HL-60 (cell line): ENCODE measurements around the gene IL17RA.
A peak's percentile ranks its signal among the peaks of the same experiment; 100 is the strongest.

Experiments
- DNase-seq, 2 experiments: peaks; one replicate each; pipeline ENCODE4 v3.0.0-alpha.2; 2010 to 2020; ENCODE audit warnings: low read depth in 1 of 2, low spot score in 1 of 2
- H3K27ac ChIP-seq: fragments of 250-450 bp; sonication (Bioruptor Pico); replicated peaks from 2 replicates; pipeline ENCODE4 v1.5.1; 2020; ENCODE audit warnings: mild to moderate bottlenecking, moderate library complexity
- H3K27me3 ChIP-seq: fragments of 250-450 bp; sonication (Bioruptor Pico); 2 replicates; pipeline ENCODE4 v1.5.1; 2021; ENCODE audit warnings: mild to moderate bottlenecking, moderate library complexity; ENCODE audit not compliant: insufficient read depth, poor library complexity, severe bottlenecking
- H3K4me3 ChIP-seq: replicated peaks from 2 replicates; pipeline ENCODE4 v1.5.1; 2011; ENCODE audit warnings: mild to moderate bottlenecking, control low read depth, low read length; ENCODE audit not compliant: insufficient read depth
- CTCF ChIP-seq: IDR thresholded peaks from one replicate; pipeline ENCODE4 v1.5.1; 2011; ENCODE audit warnings: low read length, control low read depth, inconsistent platforms; ENCODE audit not compliant: insufficient read depth
- GABPA ChIP-seq: IDR thresholded peaks from 2 replicates; pipeline ENCODE4 v1.6.1; 2012; ENCODE audit warnings: low read depth
- POLR2AphosphoS5 ChIP-seq: IDR thresholded peaks from 2 replicates; pipeline ENCODE4 v1.6.1; 2012; ENCODE audit warnings: low read depth
- REST ChIP-seq: IDR thresholded peaks from 2 replicates; pipeline ENCODE4 v1.6.1; 2012; ENCODE audit warnings: low read depth; ENCODE audit not compliant: insufficient replicate concordance
- SPI1 ChIP-seq: IDR thresholded peaks from 2 replicates; pipeline ENCODE4 v1.6.1; 2012; ENCODE audit warnings: low read depth, mild to moderate bottlenecking, borderline replicate concordance

Gene IL17RA

GRCh38 chr22:17095538-17095937 is 10.7 kb downstream of the IL17RA start:
- Histone ChIP-seq H3K4me3 (no peak overlapping the region), H3K27ac (peak overlapping the region; percentile 35)
- no peak for DNase-seq

GRCh38 chr22:17096071-17096470 is 11.3 kb downstream of the IL17RA start:
- peak overlapping the region; percentile 35 for H3K27ac ChIP-seq
- H3K27me3 ChIP-seq: no peaks in the 10 kb centered on the region
- DNase-seq: no peak

More at GRCh38 chr22:17095538-17095937, 10.7 kb downstream of the IL17RA start:
- no peaks in the 10 kb centered on the region for H3K27me3 ChIP-seq
- TF ChIP-seq SPI1 (no peak), REST (peak; percentile 8)

GRCh38 chr22:17097062-17097461 is 12.3 kb downstream of the IL17RA start:
- Histone ChIP-seq H3K4me3 (no peak overlapping the region), H3K27ac (peak overlapping the region; percentile 49; the same call in 1 of the 2 replicates), H3K27me3 (no peaks in the 10 kb centered on the region)
- TF ChIP-seq REST (no peak), GABPA (no peak), POLR2AphosphoS5 (no peak), CTCF (no peak)
- peak in 1 of 2 experiments; percentile 37 for DNase-seq

More at GRCh38 chr22:17096071-17096470, 11.3 kb downstream of the IL17RA start:
- no peak overlapping the region for H3K4me3 ChIP-seq
- no peak for TF ChIP-seq SPI1
- no peak for TF ChIP-seq CTCF
- no peak for TF ChIP-seq REST
- no peak for TF ChIP-seq GABPA
- no peak for TF ChIP-seq POLR2AphosphoS5
